OCI-LY1 (cell line): ENCODE data around the gene HSPA9.

Experiments
- EZH2 ChIP-seq: fragments of 200-600 bp; sonication (generic), shearing (Covaris generic); IDR thresholded peaks from 2 replicates; pipeline ENCODE4 v1.8.0; 2017; ENCODE audit warnings: borderline replicate concordance, mixed run types, mild to moderate bottlenecking, antibody characterized with exemption, low read length, moderate library complexity, mixed read lengths
- TF ChIP-seq, protein P1 (sequence below): fragments of 200-600 bp; sonication (generic), shearing (Covaris generic); IDR thresholded peaks from 2 replicates; pipeline ENCODE4 v1.5.1; 2017; ENCODE audit warnings: mild to moderate bottlenecking, antibody characterized with exemption, low read length, moderate library complexity, mixed read lengths

DNA sequence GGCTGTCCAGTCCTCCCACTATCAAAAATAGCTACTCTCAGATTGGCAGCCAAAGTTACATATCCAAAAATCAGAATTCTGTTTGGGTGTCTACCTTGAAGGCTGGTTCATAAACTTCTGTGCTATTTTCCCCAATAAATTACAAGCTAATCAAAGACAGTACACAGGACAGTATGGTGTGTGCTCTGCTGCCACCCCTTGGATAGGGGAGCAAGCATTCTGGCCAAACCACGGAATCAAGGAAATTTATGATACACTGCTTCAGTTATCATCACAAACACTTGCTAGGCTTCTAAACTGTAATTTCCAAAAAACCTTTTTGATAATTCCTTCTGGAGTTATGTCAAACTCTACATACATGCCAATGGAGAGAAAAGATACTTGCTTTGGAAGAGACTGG is 48.0 kb downstream of the HSPA9 start:
- TF ChIP-seq, protein P1, sequence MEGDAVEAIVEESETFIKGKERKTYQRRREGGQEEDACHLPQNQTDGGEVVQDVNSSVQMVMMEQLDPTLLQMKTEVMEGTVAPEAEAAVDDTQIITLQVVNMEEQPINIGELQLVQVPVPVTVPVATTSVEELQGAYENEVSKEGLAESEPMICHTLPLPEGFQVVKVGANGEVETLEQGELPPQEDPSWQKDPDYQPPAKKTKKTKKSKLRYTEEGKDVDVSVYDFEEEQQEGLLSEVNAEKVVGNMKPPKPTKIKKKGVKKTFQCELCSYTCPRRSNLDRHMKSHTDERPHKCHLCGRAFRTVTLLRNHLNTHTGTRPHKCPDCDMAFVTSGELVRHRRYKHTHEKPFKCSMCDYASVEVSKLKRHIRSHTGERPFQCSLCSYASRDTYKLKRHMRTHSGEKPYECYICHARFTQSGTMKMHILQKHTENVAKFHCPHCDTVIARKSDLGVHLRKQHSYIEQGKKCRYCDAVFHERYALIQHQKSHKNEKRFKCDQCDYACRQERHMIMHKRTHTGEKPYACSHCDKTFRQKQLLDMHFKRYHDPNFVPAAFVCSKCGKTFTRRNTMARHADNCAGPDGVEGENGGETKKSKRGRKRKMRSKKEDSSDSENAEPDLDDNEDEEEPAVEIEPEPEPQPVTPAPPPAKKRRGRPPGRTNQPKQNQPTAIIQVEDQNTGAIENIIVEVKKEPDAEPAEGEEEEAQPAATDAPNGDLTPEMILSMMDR = no peak
- no peak for TF ChIP-seq EZH2
